AML-193 (cell line): Measurements from ENCODE around the gene STC2.
"Not testable (repeated sequence)": the region's sequence is repeated elsewhere in the genome, so short reads cannot be mapped to it uniquely, and the experiment has no call there.

Experiments used
- DNase-seq, 2 experiments: peaks; one replicate each; lab custom pipeline; 2025; lab: John Stamatoyannopoulos, UW

STC2 gene

DNA sequence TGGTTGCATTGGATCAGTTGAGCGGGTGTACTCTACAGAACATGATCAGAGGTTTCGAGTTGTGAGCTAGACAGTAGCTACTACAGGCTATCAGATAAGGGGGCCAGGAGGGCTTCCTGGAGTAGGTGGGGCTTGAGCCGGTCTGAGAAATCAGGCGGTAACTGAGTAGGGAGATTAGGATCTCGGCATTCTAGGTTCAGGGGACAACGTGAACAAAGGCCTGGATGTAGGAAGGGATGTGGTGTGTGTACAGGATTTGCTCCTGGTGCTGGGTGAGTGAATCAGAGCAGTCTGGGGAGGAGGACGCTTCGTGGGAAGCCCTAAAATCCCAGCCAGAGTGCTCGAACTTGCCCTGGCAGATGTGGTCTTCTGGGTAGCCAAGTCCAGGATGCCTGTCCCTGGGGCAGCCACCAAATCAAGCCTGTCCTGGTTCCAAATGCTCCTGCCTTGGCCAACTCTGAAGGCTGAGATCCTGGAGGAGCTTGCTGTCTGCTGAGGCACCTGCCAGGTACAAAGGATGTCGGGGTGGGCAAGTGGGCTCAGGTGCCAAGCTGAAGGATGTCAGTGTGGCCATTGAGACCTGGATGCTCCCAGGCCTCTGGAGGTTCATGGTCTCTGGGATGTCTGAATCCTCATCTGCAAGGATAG lies 33.4 kb downstream of the STC2 start:
- DNase-seq, result no peak

DNA sequence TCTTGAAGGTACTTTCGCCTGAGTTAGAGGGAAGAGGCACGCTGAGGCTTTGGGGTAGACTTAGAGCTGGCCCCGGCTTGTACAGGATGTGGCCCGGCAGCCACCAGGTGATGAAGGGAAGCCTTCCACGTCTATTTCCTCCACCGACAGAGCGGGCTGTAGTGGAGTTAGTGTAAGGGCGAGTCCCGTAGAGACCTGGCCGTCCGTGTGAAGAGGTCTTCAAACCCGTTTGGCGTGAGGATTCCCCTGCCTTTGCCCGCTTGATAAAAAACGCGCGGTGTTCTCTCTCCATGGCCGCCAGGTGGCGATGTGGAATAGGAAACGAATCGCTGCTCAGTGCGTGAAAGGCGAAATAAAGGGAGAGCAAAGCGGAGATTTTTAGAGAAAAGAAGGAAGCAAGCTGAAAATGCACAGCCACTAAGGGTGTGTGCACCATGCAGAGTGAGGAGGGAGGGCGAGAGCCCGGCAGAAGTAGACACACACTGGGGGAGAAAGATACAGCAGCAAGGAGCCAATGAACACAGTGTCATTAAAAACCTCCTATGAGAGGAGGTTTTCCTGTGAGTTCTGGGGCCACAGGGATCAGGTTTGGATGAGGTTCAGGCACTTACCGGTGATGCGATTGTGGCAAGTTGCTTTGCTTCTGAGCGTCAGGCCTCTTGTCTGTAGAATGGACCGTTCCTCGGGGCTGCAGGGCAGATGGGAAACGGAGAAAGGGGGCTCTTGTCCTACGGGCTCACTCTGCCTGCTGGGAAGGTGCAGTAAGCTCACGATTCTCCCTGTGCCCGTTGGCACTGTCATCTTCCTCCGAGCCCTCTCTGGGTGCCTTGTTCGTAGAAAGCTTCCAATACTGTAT lies 34.2 kb downstream of the STC2 start:
- DNase-seq, result peak; percentile 39 to 59

DNA sequence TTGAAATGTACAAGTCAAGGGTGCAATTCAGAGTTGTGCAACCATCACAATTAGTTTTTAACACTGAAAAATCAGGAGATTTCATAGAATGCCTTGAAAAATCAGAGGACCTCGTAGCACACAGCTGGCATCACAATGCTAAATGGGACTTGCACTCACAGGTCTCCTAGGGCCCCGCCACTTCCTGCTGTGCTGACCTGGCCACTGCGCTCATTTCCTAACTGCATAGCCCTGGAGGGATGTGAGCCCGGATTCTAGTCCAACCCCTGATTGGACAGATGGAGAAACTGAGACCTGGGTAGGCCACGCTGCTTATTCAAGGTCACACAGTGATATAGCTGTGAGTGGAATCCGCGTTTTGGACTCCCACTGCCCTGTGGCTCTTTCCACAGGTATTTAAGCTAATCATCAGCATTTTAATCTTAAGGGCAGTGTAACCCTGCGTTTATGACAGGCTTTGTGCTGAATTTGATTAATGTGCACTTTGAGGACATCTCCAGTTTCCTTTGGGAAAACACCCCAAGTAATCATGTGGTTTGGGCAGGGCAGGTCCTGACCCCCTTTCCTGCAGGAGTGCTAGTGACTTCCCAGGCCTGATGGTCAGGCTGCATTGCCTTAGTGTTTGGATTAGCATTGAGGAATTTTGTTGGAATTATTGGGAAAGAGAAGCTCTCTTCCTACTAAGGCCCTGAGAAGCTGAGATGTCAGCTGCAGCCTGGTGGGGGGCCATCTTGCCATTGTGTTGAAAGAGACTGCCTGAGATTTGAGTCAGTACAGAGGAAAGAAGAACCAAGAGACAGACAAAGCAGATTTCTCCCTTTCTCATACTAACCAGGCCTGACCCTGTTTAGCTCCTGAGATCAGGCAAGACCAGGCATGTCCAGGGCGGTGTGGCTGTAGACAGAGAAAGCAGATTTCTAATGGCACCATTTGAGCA lies 36.2 kb downstream of the STC2 start:
- no peak for DNase-seq

DNA sequence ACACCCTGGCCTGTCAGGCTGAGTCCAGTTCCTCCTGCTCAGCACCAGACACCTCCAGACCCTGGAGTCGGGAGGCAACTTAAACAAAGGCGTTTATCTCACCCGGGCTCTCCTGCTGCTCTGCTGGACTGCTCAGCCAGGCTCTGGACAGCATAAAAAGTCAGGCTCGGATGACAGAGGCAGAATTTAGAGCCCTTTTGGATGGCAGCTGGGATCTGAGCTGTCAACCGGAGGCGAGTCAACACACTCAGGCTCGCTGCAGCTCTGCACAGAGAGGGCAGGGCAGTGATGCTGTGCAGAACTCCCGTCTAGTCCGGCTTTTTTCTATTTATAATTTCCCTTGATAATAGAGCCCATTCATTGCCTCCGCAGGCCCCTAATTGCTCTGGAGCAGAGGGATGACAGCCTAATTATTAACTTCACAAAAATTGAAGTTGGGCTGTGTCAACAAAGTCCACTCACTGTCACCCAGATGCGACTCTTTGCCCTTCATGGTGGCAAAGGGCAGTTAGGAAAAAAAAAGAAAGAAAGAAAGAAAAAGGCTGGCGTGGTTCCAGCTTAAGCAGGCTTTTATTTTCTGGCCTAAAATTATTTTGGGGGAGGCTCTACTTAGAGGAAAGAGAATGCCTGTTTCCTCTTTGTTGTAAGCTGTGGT lies 37.6 kb downstream of the STC2 start:
- no peak for DNase-seq

DNA sequence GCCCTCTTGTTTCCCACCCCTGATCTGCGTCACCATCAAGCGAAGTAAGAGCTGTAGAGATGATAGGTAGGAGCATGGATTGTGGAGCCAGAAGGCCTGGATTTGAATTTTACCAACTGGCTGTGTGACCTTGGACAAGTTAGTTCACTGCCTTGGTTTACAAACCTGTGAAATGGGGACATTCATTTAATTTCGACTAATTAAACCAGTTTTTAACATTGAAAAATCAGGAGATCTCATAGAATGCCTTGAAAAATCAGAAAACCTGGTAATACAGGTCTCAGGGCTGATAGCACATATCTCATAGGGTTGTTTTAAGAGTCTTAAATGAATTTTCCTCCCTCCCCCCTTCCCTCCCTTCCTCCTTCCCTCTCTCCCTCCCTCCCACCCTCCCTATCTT lies 38.8 kb downstream of the STC2 start:
- no peak for DNase-seq

DNA sequence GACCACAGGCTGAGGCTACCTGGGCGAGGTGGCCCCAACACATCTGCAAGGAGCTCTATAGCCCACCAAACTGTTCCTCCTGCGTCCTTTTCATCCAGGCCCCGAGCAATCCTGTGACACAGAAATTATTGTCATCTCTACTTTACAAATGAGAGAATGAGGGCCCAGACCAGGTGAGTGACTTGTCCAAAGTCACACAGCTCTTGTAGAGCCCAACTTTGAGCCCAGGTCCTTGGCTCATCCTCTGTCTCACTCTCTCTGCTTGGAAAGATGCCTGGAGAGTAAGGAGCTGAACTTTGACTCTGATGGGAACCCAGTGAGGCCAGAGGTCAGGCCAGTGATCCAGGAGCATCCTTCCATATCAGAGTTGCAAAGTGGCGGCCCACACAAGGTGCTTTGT lies 39.6 kb downstream of the STC2 start:
- DNase-seq, result no peak

DNA sequence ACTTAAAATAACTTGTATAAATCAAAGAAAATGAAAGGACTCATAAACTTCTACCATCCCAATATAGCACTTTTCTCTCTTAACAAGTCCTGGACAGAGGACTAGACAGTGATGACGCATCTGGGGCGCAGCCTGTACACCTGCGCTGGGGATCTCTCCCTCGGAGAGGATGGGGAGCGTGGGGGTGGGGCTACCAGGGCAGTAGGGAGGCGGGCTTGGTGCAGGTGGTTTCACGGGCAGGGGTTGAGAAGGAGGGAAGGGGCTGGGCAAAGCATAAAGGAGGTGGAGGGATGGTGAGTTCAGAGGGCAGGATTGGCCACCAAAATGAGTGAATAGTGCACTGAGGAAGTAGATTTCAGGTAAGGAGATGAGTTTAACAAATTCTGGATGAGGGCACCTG lies 41.1 kb downstream of the STC2 start:
- no peak for DNase-seq

DNA sequence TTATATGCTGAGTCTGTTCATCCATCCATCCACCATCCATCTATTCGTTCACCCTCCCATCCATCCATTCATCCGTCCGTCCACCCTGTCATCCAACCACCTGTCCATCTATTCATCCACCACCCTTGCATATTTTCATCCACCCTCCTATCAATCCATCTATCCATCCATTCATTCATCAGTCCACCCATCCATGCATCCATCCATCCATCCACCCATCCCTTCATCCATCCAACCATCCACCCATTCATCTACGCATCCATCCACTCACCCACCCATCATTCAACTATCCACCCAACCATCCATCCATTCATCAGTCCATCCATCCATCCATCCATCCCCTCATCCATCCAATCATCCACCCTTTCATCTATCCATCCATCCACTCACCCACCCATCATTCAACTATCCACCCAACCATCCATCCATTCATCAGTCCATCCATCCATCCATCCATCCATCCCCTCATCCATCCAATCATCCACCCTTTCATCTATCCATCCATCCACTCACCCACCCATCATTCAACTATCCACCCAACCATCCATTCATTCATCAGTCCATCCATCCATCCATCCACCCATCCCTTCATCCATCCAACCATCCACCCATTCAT lies 43.8 kb downstream of the STC2 start:
- not testable (repeated sequence) for DNase-seq

DNA sequence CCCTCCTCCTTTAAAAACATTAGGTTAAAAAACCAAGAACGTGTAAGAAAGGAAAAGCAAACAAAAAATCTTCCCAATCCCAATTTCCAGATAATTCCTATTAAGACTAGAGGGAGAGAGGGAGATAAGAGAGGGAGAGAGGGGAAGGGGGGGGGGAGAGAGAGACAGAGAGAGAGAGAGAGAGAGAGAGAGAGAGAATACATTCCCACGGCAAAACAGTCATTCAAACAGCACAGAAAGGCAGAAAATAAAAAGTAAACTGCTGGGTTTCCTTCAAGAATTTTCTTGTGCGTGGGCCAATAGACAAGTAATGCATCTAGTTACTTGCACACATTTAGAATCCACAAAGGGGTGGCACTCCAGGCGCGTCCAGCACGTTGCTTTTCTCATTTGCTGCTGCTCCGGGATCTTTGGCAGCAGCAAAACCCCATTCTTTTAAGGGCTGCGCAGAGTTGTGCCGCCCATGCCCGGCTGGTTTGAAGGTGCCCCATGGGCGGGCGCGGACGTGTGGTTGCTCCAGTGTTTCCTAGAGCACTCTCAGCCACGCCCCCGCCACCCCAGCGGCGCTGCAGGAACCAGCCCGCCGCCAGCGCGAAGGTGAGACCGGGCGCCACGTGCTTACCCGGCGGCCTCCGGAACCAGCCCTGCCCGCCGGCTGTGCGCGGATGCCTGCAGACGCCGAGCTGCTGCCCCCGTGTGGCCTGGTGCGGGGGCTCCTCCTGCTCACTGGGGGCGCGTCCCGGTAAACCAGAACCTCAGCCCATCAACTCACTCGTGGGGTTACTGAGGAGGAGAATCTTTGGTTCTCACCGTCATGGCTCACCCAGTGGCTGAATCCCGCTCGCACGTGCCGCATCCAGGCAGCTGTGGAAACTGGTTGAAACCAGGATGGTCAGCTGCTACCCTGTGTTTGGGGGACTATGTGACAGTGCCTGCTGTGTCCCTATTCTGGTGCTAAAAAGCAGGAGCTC lies 44.6 kb downstream of the STC2 start:
- no peak for DNase-seq

DNA sequence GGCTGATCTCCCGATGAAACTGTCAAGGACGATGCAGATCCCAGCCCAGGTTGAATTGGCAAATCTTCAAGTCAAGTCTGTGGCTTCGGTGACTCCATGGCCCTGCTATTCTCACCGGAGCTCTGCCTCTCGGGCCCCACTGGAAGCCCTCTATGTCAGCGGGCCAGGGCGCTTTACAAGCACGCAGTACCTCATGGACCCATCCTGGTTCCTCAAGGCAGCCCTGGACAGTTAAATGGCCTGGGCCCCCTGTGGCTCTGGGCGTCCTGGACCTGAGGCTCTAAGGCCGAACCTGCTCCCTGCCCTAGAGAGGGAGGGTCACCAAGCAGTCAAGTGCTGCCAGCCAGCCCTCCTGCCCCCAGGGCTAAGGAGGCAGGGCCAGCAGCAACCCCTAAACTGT lies 45.3 kb downstream of the STC2 start:
- DNase-seq, result no peak

DNA sequence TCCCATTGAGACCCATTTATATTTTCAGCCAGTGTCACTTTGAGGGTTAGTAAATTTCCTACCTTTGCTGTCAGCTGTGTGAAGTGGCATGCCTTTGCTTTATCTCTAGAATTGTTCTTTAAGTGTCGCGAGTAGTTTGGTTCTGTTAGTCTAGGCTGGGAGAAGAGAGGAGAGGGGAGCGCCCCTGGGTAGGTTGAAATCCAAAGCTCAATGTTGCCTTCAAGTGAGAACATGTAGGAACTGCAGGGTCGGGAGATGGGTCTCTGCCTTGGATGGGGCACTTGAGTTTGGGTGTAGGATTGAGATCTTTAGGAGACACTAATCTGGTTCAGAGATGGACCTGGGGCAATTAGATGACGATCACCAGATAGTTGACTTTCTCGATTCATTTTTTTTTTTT lies 46.3 kb downstream of the STC2 start:
- no peak for DNase-seq

DNA sequence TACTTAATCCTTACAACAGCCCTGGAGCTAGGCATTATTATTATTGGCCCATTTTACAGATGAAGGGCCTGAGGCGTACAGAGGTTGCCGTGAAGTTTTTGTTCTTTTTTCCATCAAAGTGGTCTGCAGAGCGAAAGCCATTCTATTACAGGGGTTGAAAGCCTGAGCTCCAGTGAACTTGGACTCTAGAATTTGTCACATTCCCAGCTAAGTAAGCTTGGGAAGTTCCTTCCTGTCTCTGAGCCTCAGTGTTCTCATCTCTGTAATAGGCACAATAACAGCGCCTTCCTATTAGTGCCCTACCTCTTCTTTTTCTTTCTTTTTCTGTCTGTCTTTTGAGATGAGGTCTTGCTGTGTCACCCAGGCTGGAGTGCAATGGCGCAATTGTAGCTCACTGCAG lies 49.0 kb downstream of the STC2 start:
- DNase-seq, result no peak

DNA sequence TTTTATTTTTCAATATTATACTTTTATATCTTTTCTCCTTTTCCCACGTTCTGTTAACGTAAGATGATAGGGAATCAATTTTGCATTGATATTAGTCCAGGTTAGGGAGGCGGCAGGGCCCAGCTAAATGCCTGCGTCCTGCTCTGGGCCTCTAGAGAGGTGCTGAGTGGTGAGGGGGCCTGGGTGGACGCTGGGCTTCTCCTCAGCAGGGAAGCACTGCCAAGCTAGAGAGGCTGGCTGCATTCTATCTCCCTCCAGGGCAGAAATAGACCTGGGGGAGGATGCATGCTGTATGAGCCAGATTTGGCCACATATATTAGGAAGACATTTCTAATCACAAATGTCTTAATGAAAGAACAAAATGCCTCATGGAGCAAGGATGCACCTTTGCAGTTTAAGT lies 49.6 kb downstream of the STC2 start:
- DNase-seq, result no peak

DNA sequence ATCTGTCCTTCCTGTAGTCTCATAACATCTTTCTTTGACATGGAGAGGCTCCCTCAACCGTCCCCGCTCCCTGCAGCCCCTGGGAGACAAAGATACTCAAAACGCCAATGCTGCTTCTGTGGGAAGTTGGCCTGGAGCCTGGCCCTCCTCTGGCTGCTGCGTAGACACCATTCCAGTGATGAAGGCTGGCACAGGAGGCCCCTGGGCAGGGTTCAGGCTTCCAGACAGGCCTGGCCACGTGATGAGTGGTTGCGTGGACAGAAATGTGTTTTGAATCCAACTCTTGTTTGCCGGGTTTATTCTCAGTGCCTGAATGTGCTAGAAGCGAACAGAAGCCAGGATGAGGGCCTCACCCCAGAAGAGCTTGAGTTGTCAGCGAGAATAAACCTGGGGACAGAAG lies 50.0 kb downstream of the STC2 start:
- no peak for DNase-seq

DNA sequence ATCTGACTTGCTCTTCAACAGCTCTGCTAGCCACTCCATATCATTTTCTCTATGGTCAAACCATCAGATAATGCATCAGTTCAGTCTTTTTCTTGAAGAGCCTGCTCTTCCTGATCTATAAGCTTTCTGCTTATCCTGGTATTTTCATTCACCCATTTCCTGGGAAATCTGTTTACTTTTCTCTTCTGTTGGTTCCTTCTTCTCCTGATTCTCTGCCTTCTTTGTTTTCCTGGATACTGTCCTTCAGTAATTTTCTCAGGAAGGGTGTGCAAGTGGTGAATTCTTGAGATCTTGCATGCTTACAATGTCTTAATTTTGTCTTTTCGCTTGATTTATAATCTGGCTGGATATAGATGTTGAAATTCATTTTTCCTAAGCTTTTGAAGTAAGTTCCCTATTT lies 53.4 kb downstream of the STC2 start:
- DNase-seq, result no peak

DNA sequence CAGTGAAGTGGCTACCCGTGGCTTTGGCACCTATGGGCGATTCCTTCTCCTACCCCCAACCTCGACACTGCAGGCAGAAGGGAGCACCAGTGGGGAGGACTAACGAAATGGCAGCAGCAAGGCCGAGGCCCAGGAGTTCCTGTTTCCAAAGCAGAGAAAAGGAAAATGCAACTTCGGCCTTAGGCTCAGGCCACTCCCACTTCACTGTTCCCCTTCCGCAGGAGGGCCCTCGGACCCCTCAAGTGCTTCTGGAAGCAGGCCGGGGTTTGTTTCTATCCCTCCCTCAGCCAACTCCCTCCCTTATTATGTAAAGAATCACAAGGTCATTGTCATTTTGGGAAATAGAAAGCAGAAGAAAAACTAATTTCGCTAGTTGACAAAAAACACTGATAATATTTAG lies 56.8 kb downstream of the STC2 start:
- no peak for DNase-seq

DNA sequence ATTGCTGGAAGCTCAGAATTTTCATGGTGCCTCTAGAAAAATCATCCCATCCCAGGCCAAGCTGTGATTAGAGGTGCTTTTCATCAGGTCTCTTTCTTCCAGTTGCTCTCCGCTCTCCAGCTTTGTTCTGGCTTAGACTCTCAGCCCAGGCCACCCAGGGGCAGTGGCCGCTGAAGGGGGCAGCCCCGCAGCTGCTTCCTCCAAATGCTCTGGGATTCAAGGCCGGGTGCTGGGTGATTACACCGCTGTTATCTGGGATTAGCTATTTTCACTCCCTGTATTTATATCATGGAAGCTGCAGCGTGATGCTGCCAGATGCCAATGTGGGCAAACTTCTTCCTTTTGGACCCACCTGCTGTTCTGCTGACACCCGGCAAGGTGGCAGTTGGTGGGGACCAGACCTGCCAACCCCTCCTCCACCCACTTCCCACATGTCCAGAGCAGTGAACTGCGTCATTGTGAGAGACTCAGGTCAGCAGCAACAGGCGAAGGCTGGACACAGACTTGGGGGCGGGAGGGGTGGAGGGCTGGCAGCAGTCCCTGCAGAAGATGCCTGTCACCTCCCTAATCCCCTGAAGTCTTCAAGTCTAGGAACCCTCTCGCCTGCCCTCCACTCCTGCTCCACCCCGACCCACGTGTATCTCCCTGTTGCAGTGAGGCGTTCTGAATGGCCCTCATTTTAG lies 59.3 kb downstream of the STC2 start:
- no peak for DNase-seq

DNA sequence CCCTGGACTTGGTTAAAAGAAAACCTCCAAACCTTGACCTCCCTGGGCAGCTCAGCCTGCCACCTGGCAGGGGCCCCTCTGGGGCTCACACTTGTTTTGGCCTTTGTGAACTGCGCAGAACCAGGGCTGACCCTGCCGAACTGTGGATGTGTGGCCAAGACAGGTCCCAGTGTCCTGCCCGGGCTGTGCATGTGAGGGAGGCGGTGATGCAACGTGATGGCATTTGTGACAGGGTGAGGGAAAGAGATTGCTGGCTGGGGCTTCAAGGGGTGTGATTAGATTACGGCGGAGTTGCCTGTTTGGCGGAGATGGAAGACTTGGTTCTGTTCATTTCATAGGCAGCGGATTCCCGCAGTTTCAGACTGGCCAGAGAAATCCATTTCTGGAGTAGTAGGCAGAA lies 62.8 kb downstream of the STC2 start:
- no peak for DNase-seq
